ENCODE data around the gene LINGO3. TPM values are rescaled to one million over a fixed set of nuclear protein-coding genes. Genes with fewer than 3 reads are reported as not detected.

The LINGO3 gene
- total RNA-seq, 4 donors from 2014 or later, result not detected

GRCh38 chr19:2275588-2276428, 32.1 kb downstream of the LINGO3 start:
- Histone ChIP-seq H3K4me1 (peaks cover 59% of the 10 kb centered on the region), H3K27ac (peak overlapping the region; percentile 28), H3K27me3 (no peaks in the 10 kb centered on the region), H3K9me3 (no peaks in the 10 kb centered on the region), H3K4me3 (peak overlapping the region; percentile 17), H3K36me3 (peaks cover 23% of the 10 kb centered on the region)
- peak in 1 of 2 donors; percentile 66 for DNase-seq (ENCODE audit: low spot score in 2 of 2)
- TF ChIP-seq POLR2AphosphoS5 (IDR thresholded peaks at IDR 0.05) (no peak), POLR2A (IDR thresholded peaks at IDR 0.05) (no peak), EP300 (IDR thresholded peaks at IDR 0.05) (no peak), CTCF (IDR thresholded peaks at IDR 0.05) (no peak)
- WGBS, result 52% methylated on average over 9 of the region's 74 CpGs

GRCh38 chr19:2274931-2275535, 32.9 kb downstream of the LINGO3 start:
- no peaks in the 10 kb centered on the region for H3K9me3 ChIP-seq
- DNase-seq (ENCODE audit: low spot score in 2 of 2), result peak in 1 of 2 donors; percentile 78
- no peaks in the 10 kb centered on the region for H3K27me3 ChIP-seq
- 73% methylated on average over 7 of the region's 16 CpGs for WGBS
- H3K4me1 ChIP-seq, result peaks cover 57% of the 10 kb centered on the region
- TF ChIP-seq CTCF (IDR thresholded peaks at IDR 0.05) (peak; percentile 33 to 45), POLR2AphosphoS5 (IDR thresholded peaks at IDR 0.05) (no peak)
- no peak overlapping the region for H3K4me3 ChIP-seq
- H3K36me3 ChIP-seq, result peaks cover 23% of the 10 kb centered on the region
- H3K27ac ChIP-seq, result peak overlapping the region; percentile 28

GRCh38 chr19:2274185-2274711, 33.7 kb downstream of the LINGO3 start:
- peak overlapping the region; percentile 99 for H3K4me3 ChIP-seq
- WGBS, result 90% methylated on average over 9 of the region's 9 CpGs
- H3K9me3 ChIP-seq, result no peaks in the 10 kb centered on the region
- peaks cover 23% of the 10 kb centered on the region for H3K36me3 ChIP-seq
- H3K27me3 ChIP-seq, result no peaks in the 10 kb centered on the region
- TF ChIP-seq EP300 (IDR thresholded peaks at IDR 0.05) (no peak), CTCF (IDR thresholded peaks at IDR 0.05) (no peak), POLR2A (IDR thresholded peaks at IDR 0.05) (no peak), POLR2AphosphoS5 (IDR thresholded peaks at IDR 0.05) (no peak)
- peaks cover 57% of the 10 kb centered on the region for H3K4me1 ChIP-seq
- DNase-seq (ENCODE audit: low spot score in 2 of 2), result peak in 1 of 2 donors; percentile 62
- no peak overlapping the region for H3K27ac ChIP-seq

- Histone ChIP-seq H3K27ac (peak overlapping the region; percentile 63), H3K36me3 (peaks cover 23% of the 10 kb centered on the region), H3K27me3 (no peaks in the 10 kb centered on the region), H3K4me1 (peaks cover 60% of the 10 kb centered on the region), H3K9me3 (no peaks in the 10 kb centered on the region), H3K4me3 (peak overlapping the region; percentile 99)
- no peak for TF ChIP-seq EP300 (IDR thresholded peaks at IDR 0.05)
- peak in 1 of 2 donors; percentile 10 for TF ChIP-seq POLR2A (IDR thresholded peaks at IDR 0.05)
- TF ChIP-seq CTCF (IDR thresholded peaks at IDR 0.05), result peak; percentile 96 to 97
- peak; percentile 17 to 78 (median 68) for TF ChIP-seq POLR2AphosphoS5 (IDR thresholded peaks at IDR 0.05)
- WGBS, result 13% methylated on average over 31 of the region's 45 CpGs
- DNase-seq (ENCODE audit: low spot score in 2 of 2), result peak in 1 of 2 donors; percentile 82
Measured at GRCh38 chr19:2273356-2274184, 34.4 kb downstream of the LINGO3 start.

Measured in suprapubic skin (tissue), 4 donors.